ENCODE measurements around the gene CLBA1. TPM values are rescaled to one million over a fixed set of nuclear protein-coding genes. Genes with fewer than 3 reads are reported as not detected.
"Not testable (repeated sequence)": the region's sequence is repeated elsewhere in the genome, so short reads cannot be mapped to it uniquely, and the experiment has no call there.

Gene CLBA1
- total and polyA plus RNA-seq, 3 experiments from 2014 or later = 0.32 to 3.9 (median 3.8) TPM

GRCh38 chr14:104945266-104945665 lies 40.3 kb upstream of the CLBA1 start:
- H3K27me3 ChIP-seq (ENCODE audit: insufficient read depth, low read length, poor library complexity, severe bottlenecking); CTCF ChIA-PET; H3K27ac ChIP-seq (ENCODE audit: low read depth, low read length); H3K27me3 Mint-ChIP-seq; H3K36me3 ChIP-seq (ENCODE audit: insufficient read depth, low read length); H3K4me3 ChIP-seq (ENCODE audit: low read length); H3K9me3 Mint-ChIP-seq; H3K9me3 ChIP-seq (ENCODE audit: low read length); H3K4me3 Mint-ChIP-seq; H3K36me3 Mint-ChIP-seq; POLR2A ChIA-PET; H3K4me1 ChIP-seq (ENCODE audit: insufficient read depth, low read length); H3K4me1 Mint-ChIP-seq; H3K27ac Mint-ChIP-seq: not testable (repeated sequence)
- DNase-seq = peak in 1 of 5 donors; percentile 39

DNA sequence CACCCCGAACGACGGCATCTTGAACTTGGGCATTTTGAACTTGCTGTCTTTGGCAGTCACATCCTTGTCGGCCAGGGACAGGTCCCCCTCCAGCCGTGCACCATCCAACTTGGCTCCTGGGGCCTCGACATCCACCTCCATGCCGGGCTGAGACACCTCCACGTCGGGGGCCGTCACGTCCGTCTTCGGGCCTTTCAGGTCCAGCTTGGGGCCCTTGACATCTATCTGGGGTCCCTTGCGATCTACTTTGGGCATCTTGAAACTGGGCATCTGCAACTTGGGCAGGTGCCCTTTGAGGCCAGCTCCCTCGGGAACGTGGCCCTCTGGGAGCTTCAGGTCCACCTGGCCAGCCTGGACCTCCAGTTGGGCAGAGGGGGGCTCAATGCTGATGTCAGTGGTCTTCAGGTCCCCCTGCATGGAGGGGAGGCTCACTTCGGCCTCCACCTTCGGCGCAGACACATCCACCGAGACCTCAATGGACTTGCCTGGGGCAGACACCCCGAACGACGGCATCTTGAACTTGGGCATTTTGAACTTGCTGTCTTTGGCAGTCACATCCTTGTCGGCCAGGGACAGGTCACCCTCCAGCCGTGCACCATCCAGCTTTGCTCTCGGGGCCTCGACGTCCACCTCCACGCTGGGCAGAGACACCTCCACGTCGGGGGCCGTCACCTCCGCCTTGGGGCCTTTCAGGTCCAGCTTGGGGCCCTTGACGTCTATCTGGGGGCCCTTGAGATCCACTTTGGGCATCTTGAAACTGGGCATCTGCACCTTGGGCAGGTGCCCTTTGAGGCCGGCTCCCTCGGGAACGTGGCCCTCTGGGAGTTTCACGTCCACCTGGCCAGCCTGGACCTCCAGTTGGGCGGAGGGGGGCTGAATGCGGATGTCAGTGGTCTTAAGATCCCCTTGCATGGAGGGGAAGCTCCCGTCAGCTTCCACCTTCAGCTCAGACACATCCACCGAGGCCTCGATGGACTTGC lies 39.3 kb upstream of the CLBA1 start:
- CTCF ChIA-PET; H3K36me3 Mint-ChIP-seq; H3K4me1 ChIP-seq (ENCODE audit: insufficient read depth, low read length); H3K36me3 ChIP-seq (ENCODE audit: insufficient read depth, low read length); H3K4me3 Mint-ChIP-seq; H3K4me3 ChIP-seq (ENCODE audit: low read length); H3K4me1 Mint-ChIP-seq; POLR2A ChIA-PET; H3K27me3 ChIP-seq (ENCODE audit: insufficient read depth, low read length, poor library complexity, severe bottlenecking); H3K27ac Mint-ChIP-seq; H3K9me3 Mint-ChIP-seq; H3K27ac ChIP-seq (ENCODE audit: low read depth, low read length); H3K9me3 ChIP-seq (ENCODE audit: low read length); H3K27me3 Mint-ChIP-seq: not testable (repeated sequence)
- DNase-seq = peak in 1 of 5 donors; percentile 33

DNA sequence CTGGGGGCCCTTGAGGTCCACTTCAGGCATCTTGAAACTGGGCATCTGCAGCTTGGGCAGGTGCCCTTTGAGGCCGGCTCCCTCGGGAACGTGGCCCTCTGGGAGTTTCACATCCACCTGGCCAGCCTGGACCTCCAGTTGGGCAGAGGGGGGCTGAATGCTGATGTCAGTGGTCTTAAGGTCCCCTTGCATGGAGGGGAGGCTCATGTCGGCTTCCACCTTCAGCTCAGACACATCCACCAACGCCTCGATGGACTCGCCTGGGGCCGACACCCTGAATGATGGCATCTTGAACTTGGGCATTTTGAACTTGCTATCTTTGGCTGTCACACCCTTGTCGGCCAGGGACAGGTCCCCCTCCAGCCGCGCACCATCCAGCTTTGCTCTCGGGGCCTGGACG lies 38.4 kb upstream of the CLBA1 start:
- H3K9me3 ChIP-seq (ENCODE audit: low read length); H3K36me3 ChIP-seq (ENCODE audit: insufficient read depth, low read length); H3K4me1 Mint-ChIP-seq; H3K4me1 ChIP-seq (ENCODE audit: insufficient read depth, low read length); H3K9me3 Mint-ChIP-seq; H3K27me3 Mint-ChIP-seq; CTCF ChIA-PET; H3K4me3 ChIP-seq (ENCODE audit: low read length); H3K27ac ChIP-seq (ENCODE audit: low read depth, low read length); H3K27me3 ChIP-seq (ENCODE audit: insufficient read depth, low read length, poor library complexity, severe bottlenecking); H3K27ac Mint-ChIP-seq; POLR2A ChIA-PET; H3K36me3 Mint-ChIP-seq: not testable (repeated sequence)
- peak in 1 of 5 donors; percentile 45 for DNase-seq
- peak overlapping the region in 1 of 7 donors; percentile 32 for H3K4me3 Mint-ChIP-seq

GRCh38 chr14:104947881-104948735 lies 37.5 kb upstream of the CLBA1 start:
- H3K4me3 ChIP-seq (ENCODE audit: low read length); H3K36me3 ChIP-seq (ENCODE audit: insufficient read depth, low read length); H3K27ac ChIP-seq (ENCODE audit: low read depth, low read length); H3K4me3 Mint-ChIP-seq; H3K9me3 Mint-ChIP-seq; H3K27me3 Mint-ChIP-seq; H3K27ac Mint-ChIP-seq; H3K9me3 ChIP-seq (ENCODE audit: low read length); H3K4me1 Mint-ChIP-seq; POLR2A ChIA-PET; H3K36me3 Mint-ChIP-seq; CTCF ChIA-PET; H3K4me1 ChIP-seq (ENCODE audit: insufficient read depth, low read length); H3K27me3 ChIP-seq (ENCODE audit: insufficient read depth, low read length, poor library complexity, severe bottlenecking): not testable (repeated sequence)
- DNase-seq = peak in 1 of 5 donors; percentile 38

GRCh38 chr14:104948736-104949031 lies 36.9 kb upstream of the CLBA1 start:
- Mint-ChIP-seq H3K4me1 (no peaks in the 10 kb centered on the region), H3K4me3 (peak overlapping the region in 1 of 7 donors; percentile 40), H3K27me3 (peaks cover 0 to 6% of the 10 kb centered on the region in 2 donors), H3K36me3 (no peaks in the 10 kb centered on the region), H3K9me3 (no peaks in the 10 kb centered on the region), H3K27ac (no peak overlapping the region)
- H3K9me3 ChIP-seq (ENCODE audit: low read length) = no peaks in the 10 kb centered on the region
- H3K4me3 ChIP-seq (ENCODE audit: low read length) = no peak overlapping the region
- H3K27ac ChIP-seq (ENCODE audit: low read depth, low read length) = no peak overlapping the region
- CTCF ChIA-PET = no interaction called here
- H3K36me3 ChIP-seq (ENCODE audit: insufficient read depth, low read length) = no peaks in the 10 kb centered on the region
- H3K27me3 ChIP-seq (ENCODE audit: insufficient read depth, low read length, poor library complexity, severe bottlenecking) = no peaks in the 10 kb centered on the region
- DNase-seq = no peak
- no peaks in the 10 kb centered on the region for H3K4me1 ChIP-seq (ENCODE audit: insufficient read depth, low read length)
- POLR2A ChIA-PET = no interaction called here

DNA sequence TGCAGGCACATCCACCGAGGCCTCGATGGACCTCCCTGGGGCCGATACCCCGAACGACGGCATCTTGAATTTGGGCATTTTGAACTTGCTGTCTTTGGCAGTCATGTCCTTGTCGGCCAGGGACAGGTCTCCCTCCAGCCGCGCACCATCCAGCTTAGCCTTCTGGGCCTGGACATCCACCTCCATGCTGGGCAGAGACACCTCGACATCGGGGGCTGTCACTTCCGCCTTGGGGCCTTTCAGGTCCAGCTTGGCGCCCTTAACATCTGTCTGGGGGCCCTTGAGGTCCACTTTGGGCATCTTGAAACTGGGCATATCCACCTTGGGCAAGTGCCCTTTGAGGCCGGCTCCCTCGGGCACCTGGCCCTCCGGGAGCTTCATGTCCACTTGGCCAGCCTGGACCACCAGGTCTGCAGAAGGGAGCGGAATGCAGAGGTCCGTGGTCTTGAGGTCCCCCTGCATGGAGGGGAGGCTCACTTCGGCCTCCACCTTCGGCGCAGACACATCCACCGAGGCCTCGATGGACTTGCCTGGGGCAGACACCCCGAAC lies 36.1 kb upstream of the CLBA1 start:
- H3K27me3 Mint-ChIP-seq; H3K4me1 ChIP-seq (ENCODE audit: insufficient read depth, low read length); H3K4me1 Mint-ChIP-seq; H3K27me3 ChIP-seq (ENCODE audit: insufficient read depth, low read length, poor library complexity, severe bottlenecking); H3K9me3 ChIP-seq (ENCODE audit: low read length); H3K9me3 Mint-ChIP-seq; H3K4me3 Mint-ChIP-seq; H3K27ac Mint-ChIP-seq; H3K36me3 ChIP-seq (ENCODE audit: insufficient read depth, low read length); H3K36me3 Mint-ChIP-seq; H3K4me3 ChIP-seq (ENCODE audit: low read length); POLR2A ChIA-PET; H3K27ac ChIP-seq (ENCODE audit: low read depth, low read length); DNase-seq; CTCF ChIA-PET: not testable (repeated sequence)

GRCh38 chr14:104950021-104950420 lies 35.6 kb upstream of the CLBA1 start:
- H3K36me3 Mint-ChIP-seq = no peaks in the 10 kb centered on the region
- no peaks in the 10 kb centered on the region for H3K36me3 ChIP-seq (ENCODE audit: insufficient read depth, low read length)
- DNase-seq = no peak
- ChIA-PET POLR2A (no interaction called here), CTCF (no interaction called here)
- no peaks in the 10 kb centered on the region for H3K9me3 ChIP-seq (ENCODE audit: low read length)
- no peaks in the 10 kb centered on the region for H3K4me1 Mint-ChIP-seq
- no peak overlapping the region for H3K27ac ChIP-seq (ENCODE audit: low read depth, low read length)
- no peak overlapping the region for H3K4me3 Mint-ChIP-seq
- H3K4me3 ChIP-seq (ENCODE audit: low read length) = no peak overlapping the region
- no peak overlapping the region for H3K27ac Mint-ChIP-seq
- H3K4me1 ChIP-seq (ENCODE audit: insufficient read depth, low read length) = no peaks in the 10 kb centered on the region
- no peaks in the 10 kb centered on the region for H3K9me3 Mint-ChIP-seq
- H3K27me3 Mint-ChIP-seq = peaks cover 0 to 7% of the 10 kb centered on the region in 2 donors
- H3K27me3 ChIP-seq (ENCODE audit: insufficient read depth, low read length, poor library complexity, severe bottlenecking) = no peaks in the 10 kb centered on the region

GRCh38 chr14:104950701-104951100 lies 34.9 kb upstream of the CLBA1 start:
- H3K4me1 ChIP-seq (ENCODE audit: insufficient read depth, low read length); H3K27ac ChIP-seq (ENCODE audit: low read depth, low read length); H3K4me1 Mint-ChIP-seq; H3K9me3 Mint-ChIP-seq; H3K27me3 ChIP-seq (ENCODE audit: insufficient read depth, low read length, poor library complexity, severe bottlenecking); POLR2A ChIA-PET; H3K36me3 ChIP-seq (ENCODE audit: insufficient read depth, low read length); H3K4me3 ChIP-seq (ENCODE audit: low read length); H3K36me3 Mint-ChIP-seq; CTCF ChIA-PET; DNase-seq; H3K9me3 ChIP-seq (ENCODE audit: low read length); H3K4me3 Mint-ChIP-seq; H3K27ac Mint-ChIP-seq; H3K27me3 Mint-ChIP-seq: not testable (repeated sequence)
